Measurements from ENCODE around the gene HCCS. TPM values are rescaled to one million over a fixed set of nuclear protein-coding genes. Genes with fewer than 3 reads are reported as not detected.

HCCS gene
- total and polyA plus RNA-seq, 2 donors (not counting 1 experiment from before 2014, with no cell fraction given): 5.8 to 16.7 TPM

GRCh38 chrX:11064851-11065600 lies 46.1 kb upstream of the HCCS start:
- POLR2A ChIA-PET: no interaction called here
- Mint-ChIP-seq H3K9me3 (ENCODE audit: insufficient read depth) (no peaks in the 10 kb centered on the region), H3K27ac (no peak overlapping the region), H3K27me3 (no peaks in the 10 kb centered on the region), H3K4me1 (no peaks in the 10 kb centered on the region), H3K4me3 (no peak overlapping the region)
- CTCF ChIA-PET: no interaction called here
- ATAC-seq (ENCODE audit: low read depth) (no peak), DNase-seq (no peak)
- no peaks in the 10 kb centered on the region for H3K27me3 ChIP-seq (replicated peaks in 1 of 4; ENCODE audit: control extremely low read depth in 1 of 4, control insufficient read depth in 3 of 4, insufficient read depth in 4 of 4, low read length in 3 of 4)
- WGBS (ENCODE audit: insufficient coverage): 100% methylated on average over 1 of the region's 8 CpGs
- no peak overlapping the region for H2AFZ ChIP-seq (ENCODE audit: insufficient read depth, low read depth, low read length, poor library complexity, severe bottlenecking)
- no peaks in the 10 kb centered on the region for H3K4me1 ChIP-seq (ENCODE audit: control insufficient read depth in 2 of 2, insufficient read depth in 2 of 2, low read length in 2 of 2)
- intact Hi-C loops (cut with micrococcal nuclease): no loop called here
- no peaks in the 10 kb centered on the region for H3K79me2 ChIP-seq (ENCODE audit: control insufficient read depth, insufficient read depth, low read length)
- no peaks in the 10 kb centered on the region for H4K20me1 ChIP-seq (ENCODE audit: control insufficient read depth, insufficient read depth, low read length, poor library complexity, severe bottlenecking)
- no peak overlapping the region for H3K4me2 ChIP-seq (replicated peaks; ENCODE audit: low read depth, low read length, poor library complexity, severe bottlenecking)
- H3K27ac ChIP-seq (ENCODE audit: low read length in 2 of 2): no peak overlapping the region
- no peaks in the 10 kb centered on the region for H3K36me3 ChIP-seq (replicated peaks in 1 of 2; ENCODE audit: control extremely low read depth in 1 of 2, control insufficient read depth in 1 of 2, extremely low read depth in 1 of 2, insufficient read depth in 2 of 2, low read length in 1 of 2)
- no peak overlapping the region for H3K4me3 ChIP-seq (ENCODE audit: control extremely low read depth in 1 of 5, extremely low read depth in 1 of 5, insufficient read depth in 1 of 5, low read depth in 2 of 5, low read length in 4 of 5)
- no peaks in the 10 kb centered on the region for H3K9me3 ChIP-seq (ENCODE audit: control extremely low read depth in 1 of 3, control insufficient read depth in 2 of 3, insufficient read depth in 1 of 3, low read length in 2 of 3)
- no peak overlapping the region for H3K9ac ChIP-seq (ENCODE audit: low read length)
- TF ChIP-seq CTCF (IDR thresholded peaks at IDR 0.05) (no peak), EZH2 (IDR thresholded peaks at IDR 0.05; ENCODE audit: borderline replicate concordance, insufficient read depth, low read depth, low read length, poor library complexity, severe bottlenecking) (no peak)

GRCh38 chrX:11066812-11067211 lies 44.3 kb upstream of the HCCS start:
- no CpG with 5 or more reads among the region's 2 CpGs for WGBS (ENCODE audit: insufficient coverage)
- intact Hi-C loops (cut with micrococcal nuclease): no loop called here
- no peaks in the 10 kb centered on the region for H3K36me3 ChIP-seq (replicated peaks in 1 of 2; ENCODE audit: control extremely low read depth in 1 of 2, control insufficient read depth in 1 of 2, extremely low read depth in 1 of 2, insufficient read depth in 2 of 2, low read length in 1 of 2)
- no peaks in the 10 kb centered on the region for H3K9me3 ChIP-seq (ENCODE audit: control extremely low read depth in 1 of 3, control insufficient read depth in 2 of 3, insufficient read depth in 1 of 3, low read length in 2 of 3)
- H3K27ac ChIP-seq (ENCODE audit: low read length in 2 of 2): no peak overlapping the region
- no peaks in the 10 kb centered on the region for H3K9me3 Mint-ChIP-seq (ENCODE audit: insufficient read depth)
- CTCF ChIA-PET: no interaction called here
- no peaks in the 10 kb centered on the region for H3K79me2 ChIP-seq (ENCODE audit: control insufficient read depth, insufficient read depth, low read length)
- TF ChIP-seq CTCF (IDR thresholded peaks at IDR 0.05) (no peak), EZH2 (IDR thresholded peaks at IDR 0.05; ENCODE audit: borderline replicate concordance, insufficient read depth, low read depth, low read length, poor library complexity, severe bottlenecking) (no peak)
- no peaks in the 10 kb centered on the region for H3K27me3 Mint-ChIP-seq
- no peak overlapping the region for H3K4me3 Mint-ChIP-seq
- no peak overlapping the region for H3K9ac ChIP-seq (ENCODE audit: low read length)
- POLR2A ChIA-PET: no interaction called here
- DNase-seq (no peak), ATAC-seq (ENCODE audit: low read depth) (no peak)
- H3K27me3 ChIP-seq (replicated peaks in 1 of 4; ENCODE audit: control extremely low read depth in 1 of 4, control insufficient read depth in 3 of 4, insufficient read depth in 4 of 4, low read length in 3 of 4): no peaks in the 10 kb centered on the region
- no peak overlapping the region for H3K4me2 ChIP-seq (replicated peaks; ENCODE audit: low read depth, low read length, poor library complexity, severe bottlenecking)
- no peaks in the 10 kb centered on the region for H3K4me1 ChIP-seq (ENCODE audit: control insufficient read depth in 2 of 2, insufficient read depth in 2 of 2, low read length in 2 of 2)
- no peak overlapping the region for H2AFZ ChIP-seq (ENCODE audit: insufficient read depth, low read depth, low read length, poor library complexity, severe bottlenecking)
- H4K20me1 ChIP-seq (ENCODE audit: control insufficient read depth, insufficient read depth, low read length, poor library complexity, severe bottlenecking): no peaks in the 10 kb centered on the region
- H3K27ac Mint-ChIP-seq: no peak overlapping the region
- no peaks in the 10 kb centered on the region for H3K4me1 Mint-ChIP-seq
- H3K4me3 ChIP-seq (ENCODE audit: control extremely low read depth in 1 of 5, extremely low read depth in 1 of 5, insufficient read depth in 1 of 5, low read depth in 2 of 5, low read length in 4 of 5): no peak overlapping the region
